GM10847 (cell line): Measurements from ENCODE around the gene NIPAL1.

Source experiments
- POLR2A ChIP-seq: IDR thresholded peaks from 2 replicates; pipeline ENCODE4 v1.6.1; 2011; ENCODE audit not compliant: insufficient read length; ENCODE audit errors: extremely low read depth

The NIPAL1 gene

GRCh38 chr4:48016141-48017107 is at the start of gene NIPAL1, which contains the start of gene CNGA1:
NIPAL1 (plus strand) TSS chr4:48016772; CDS start chr4:48016840, 68 bp downstream.
CNGA1 (minus strand) TSS chr4:48016681; CDS start chr4:47952689, 63,992 bp downstream.
- TF ChIP-seq POLR2A: no peak

DNA sequence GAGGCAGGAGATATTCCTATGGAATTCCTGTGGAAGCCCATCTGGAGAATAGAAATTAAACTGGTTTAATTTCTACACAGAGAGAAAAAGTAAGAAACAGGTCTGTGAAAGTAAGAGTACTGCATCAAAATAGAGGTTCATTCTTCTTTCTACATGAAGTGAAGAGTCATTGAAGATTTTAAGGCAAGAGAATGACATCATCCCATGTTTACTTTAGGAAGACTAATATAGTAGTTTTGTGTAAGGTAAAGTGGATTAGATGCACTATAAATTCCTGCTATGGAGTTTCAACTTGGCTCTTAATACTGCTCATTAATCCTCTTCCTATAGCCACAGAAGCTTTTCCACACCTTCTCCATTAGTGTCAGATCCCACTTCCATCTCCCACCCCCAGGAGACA is 47.7 kb upstream of the NIPAL1 start:
- no peak for TF ChIP-seq POLR2A

GRCh38 chr4:47972181-47972580 is 44.4 kb upstream of the NIPAL1 start:
- TF ChIP-seq POLR2A: no peak

DNA sequence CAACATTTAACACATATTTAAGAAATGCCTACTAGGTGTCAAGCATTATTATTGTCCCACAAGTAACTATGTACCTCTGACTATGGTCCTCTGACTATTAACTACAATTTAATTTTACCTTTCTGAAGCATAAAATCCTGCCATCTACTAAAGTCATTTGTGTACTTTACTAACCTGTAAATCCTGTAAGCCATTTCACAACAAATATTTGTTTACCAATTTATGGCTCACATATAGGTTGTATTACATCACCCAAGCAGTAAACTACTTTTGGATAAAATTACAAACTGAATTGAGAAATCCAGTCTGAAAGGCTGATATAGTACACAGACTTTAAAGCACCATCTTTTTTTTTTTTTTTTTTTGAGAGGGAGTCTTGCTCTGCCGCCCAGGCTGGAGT is 43.9 kb upstream of the NIPAL1 start:
- TF ChIP-seq POLR2A: no peak

DNA sequence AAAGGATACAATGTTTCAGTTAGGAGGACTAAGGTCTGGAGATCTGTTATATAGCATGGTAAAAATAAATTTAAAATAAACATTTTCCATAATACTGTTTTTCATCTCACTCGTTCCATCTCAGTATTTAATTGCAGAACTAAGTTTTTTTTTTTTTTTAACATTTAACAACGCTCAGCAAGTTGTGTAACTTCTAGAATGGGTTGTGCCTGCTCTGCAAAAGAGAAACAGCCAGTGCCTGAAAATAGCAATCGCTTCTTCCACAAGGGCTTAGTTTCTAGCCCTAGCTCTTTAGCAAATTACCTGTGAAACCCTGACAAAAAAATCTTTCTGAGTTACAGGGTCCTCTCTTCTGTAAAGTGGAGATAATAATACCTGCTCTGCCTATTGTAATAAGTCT is 42.0 kb upstream of the NIPAL1 start:
- TF ChIP-seq POLR2A: no peak

DNA sequence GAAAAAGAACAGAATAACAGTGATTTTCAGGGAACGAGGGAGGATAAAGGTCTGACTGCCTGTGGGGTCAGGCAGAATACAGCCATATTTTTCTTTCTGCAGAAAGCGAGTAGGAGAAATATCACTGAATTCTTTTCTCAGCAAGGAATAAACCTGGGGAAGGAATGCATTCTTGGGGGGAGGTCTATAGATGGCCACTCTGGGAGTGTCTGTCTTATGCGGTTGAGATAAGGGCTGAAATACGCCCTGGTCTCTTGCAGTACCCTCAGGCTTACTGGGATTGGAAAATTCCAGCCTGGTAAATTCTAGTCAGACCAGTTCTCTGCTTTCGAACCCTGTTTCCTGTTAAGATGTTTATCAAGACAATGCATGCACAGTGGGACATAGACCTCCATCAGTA is 26.4 kb upstream of the NIPAL1 start:
- no peak for TF ChIP-seq POLR2A

GRCh38 chr4:47996021-47996420 is 20.6 kb upstream of the NIPAL1 start:
- no peak for TF ChIP-seq POLR2A

- no peak for TF ChIP-seq POLR2A
Observed at GRCh38 chr4:48002267-48002666, 14.3 kb upstream of the NIPAL1 start.

- TF ChIP-seq POLR2A: no peak
Observed at GRCh38 chr4:48005781-48006180, 10.8 kb upstream of the NIPAL1 start.

- no peak for TF ChIP-seq POLR2A
Observed at GRCh38 chr4:48008021-48008596, 8.5 kb upstream of the NIPAL1 start.

GRCh38 chr4:48011722-48012121 is 4.8 kb upstream of the NIPAL1 start:
- TF ChIP-seq POLR2A: no peak

DNA sequence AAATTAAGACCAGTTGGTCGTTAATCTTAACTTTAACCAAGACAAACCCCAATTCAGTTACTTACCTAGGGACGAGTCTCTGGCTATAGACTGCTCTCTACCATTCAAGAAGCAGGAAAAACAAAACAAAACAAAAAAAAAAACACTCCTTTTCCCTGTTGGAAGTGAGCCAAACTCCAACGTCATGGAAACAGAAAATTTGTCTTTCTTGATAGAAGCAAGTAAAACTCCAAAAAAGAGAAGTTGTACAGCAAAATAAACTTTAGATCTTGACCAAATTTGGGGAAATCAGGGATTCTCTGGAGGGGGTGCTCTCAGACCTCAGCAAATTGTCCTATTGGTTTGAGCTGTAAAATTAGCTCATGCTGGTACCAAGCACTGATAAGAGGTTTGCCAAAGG is 3.7 kb upstream of the NIPAL1 start:
- TF ChIP-seq POLR2A: no peak

DNA sequence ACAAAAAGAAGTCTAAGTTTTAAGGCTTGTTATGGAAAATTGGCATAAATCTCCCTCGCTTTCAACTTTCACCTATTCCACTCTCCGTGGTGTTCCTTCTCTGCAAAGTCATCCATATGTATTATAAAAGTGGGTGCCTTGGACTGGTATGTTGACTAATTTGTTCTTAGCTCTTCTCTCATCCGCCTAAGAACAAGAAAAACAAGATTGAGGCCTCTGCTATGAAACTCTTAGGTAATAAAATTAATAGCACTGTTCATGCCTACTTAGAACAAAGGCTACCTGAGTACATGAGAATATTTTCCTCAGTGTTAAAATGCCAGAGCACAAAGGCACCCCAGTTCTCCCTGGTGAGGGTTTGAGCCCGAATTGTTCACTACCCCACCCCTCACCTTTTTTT is 1.4 kb upstream of the NIPAL1 start:
- no peak for TF ChIP-seq POLR2A

DNA sequence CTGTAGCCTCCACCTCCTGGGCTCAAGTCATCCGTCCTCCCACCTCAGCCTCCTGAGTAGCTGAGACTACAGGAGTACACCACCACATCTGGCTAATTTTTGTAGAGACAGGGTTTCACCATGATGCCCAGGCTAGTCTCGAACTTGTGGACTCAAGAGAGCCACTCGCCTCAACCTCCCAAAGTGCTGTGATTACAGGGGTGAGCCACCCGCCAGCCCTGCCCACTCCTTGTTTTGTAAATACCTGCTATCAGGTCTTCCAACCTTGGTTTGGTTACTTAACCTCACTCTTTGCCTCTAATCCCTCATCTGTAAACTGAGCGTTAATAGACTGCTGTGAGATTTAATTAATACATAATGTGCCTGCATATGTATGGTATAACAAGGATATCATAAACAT is 894 bp upstream of the NIPAL1 start:
- TF ChIP-seq POLR2A: no peak

DNA sequence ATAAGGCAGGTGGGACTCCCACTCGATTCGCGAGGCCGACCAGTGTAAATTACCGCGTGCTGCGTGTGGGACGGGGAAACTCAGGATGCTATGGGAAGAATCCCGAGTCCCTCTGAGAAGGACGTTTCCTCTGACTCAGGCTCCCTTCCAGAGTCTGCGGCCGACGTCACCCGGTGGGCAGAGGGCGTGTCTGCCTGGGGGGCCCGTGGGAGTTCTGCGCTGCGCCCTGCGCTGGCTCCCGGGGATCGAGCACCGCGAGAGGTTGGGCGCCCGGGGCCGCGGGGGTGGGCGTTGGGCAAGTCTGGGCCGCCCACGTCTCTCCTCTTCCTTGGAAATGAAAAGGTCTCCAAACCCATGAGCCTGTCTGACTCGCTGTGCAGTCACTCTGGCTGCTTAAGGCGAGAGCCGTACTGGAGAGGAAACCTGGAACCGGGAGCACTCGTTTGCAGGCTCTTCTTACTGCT is 568 bp downstream of the NIPAL1 start:
- no peak for TF ChIP-seq POLR2A

- no peak for TF ChIP-seq POLR2A
Observed at GRCh38 chr4:48018112-48018511, 1.5 kb downstream of the NIPAL1 start.
